Lower leg skin (tissue), 3 donors: ENCODE results near the gene SLC9A9.

Experiments used
- CTCF ChIP-seq, 3 donors: fragments of 450-650 bp; IDR thresholded peaks; one replicate each; pipeline ENCODE4 v1.5.1; 2016; ENCODE audit warnings: antibody characterized with exemption in 3 of 3, mild to moderate bottlenecking in 3 of 3, moderate library complexity in 2 of 3
- POLR2A ChIP-seq, 2 donors: fragments of 450-650 bp; IDR thresholded peaks; one replicate each; pipeline ENCODE4 v1.6.1; 2016 to 2017; ENCODE audit warnings: antibody characterized with exemption in 2 of 2, mild to moderate bottlenecking in 1 of 2, moderate library complexity in 1 of 2

- TF ChIP-seq CTCF (IDR thresholded peaks at IDR 0.05) (no peak), POLR2A (IDR thresholded peaks at IDR 0.05) (no peak)
Measured at GRCh38 chr3:143594206-143594605, 254.1 kb downstream of the SLC9A9 start.
